GM12864 (cell line): ENCODE data around the gene DENND2C.

Experiments
- DNase-seq: peaks from one replicate; pipeline ENCODE4 v3.0.0-alpha.2; 2011; ENCODE audit warnings: low read depth
- H3K4me3 ChIP-seq: 2 replicates; pipeline ENCODE4 v1.5.1; 2011; ENCODE audit warnings: mild to moderate bottlenecking, low read depth, low read length, control low read depth
- CTCF ChIP-seq: IDR thresholded peaks from 2 replicates; pipeline ENCODE4 v1.5.1; 2011; ENCODE audit warnings: low read depth, mild to moderate bottlenecking, moderate library complexity, low read length, control low read depth, inconsistent platforms; ENCODE audit errors: missing control alignments

The DENND2C gene

GRCh38 chr1:114554577-114554976 is 115.3 kb downstream of the DENND2C start:
- no peak overlapping the region for H3K4me3 ChIP-seq
- DNase-seq = no peak
- no peak for TF ChIP-seq CTCF

- no peak for DNase-seq
- TF ChIP-seq CTCF = no peak
- no peak overlapping the region for H3K4me3 ChIP-seq
Measured at GRCh38 chr1:114552106-114552639, 117.7 kb downstream of the DENND2C start.

- no peak overlapping the region for H3K4me3 ChIP-seq
- no peak for DNase-seq
- no peak for TF ChIP-seq CTCF
Measured at GRCh38 chr1:114551400-114551799, 118.4 kb downstream of the DENND2C start.

- TF ChIP-seq CTCF = no peak
- no peak for DNase-seq
- no peak overlapping the region for H3K4me3 ChIP-seq
Measured at GRCh38 chr1:114550336-114550735, 119.5 kb downstream of the DENND2C start.

- H3K4me3 ChIP-seq = no peak overlapping the region
- DNase-seq = no peak
- TF ChIP-seq CTCF = no peak
Measured at GRCh38 chr1:114549137-114549536, 120.7 kb downstream of the DENND2C start.

- no peak overlapping the region for H3K4me3 ChIP-seq
- no peak for DNase-seq
- no peak for TF ChIP-seq CTCF
Measured at GRCh38 chr1:114547076-114547475, 122.8 kb downstream of the DENND2C start.

- no peak overlapping the region for H3K4me3 ChIP-seq
- TF ChIP-seq CTCF = no peak
- no peak for DNase-seq
Measured at GRCh38 chr1:114545796-114546195, 124.1 kb downstream of the DENND2C start.
